NOMO-1 treated with DMSO at 0.1 percent for 48 hours (cell line): ENCODE results near the gene FIS1.
"Not testable (repeated sequence)": the region's sequence is repeated elsewhere in the genome, so short reads cannot be mapped to it uniquely, and the experiment has no call there.

ENCODE experiments used
- DNase-seq: peaks from one replicate; lab custom pipeline; 2025; ENCODE audit not compliant: unreplicated experiment; lab: John Stamatoyannopoulos, UW

FIS1 gene

GRCh38 chr7:101258243-101258731, 13.4 kb upstream of the FIS1 start:
- no peak for DNase-seq

- DNase-seq, result peak; percentile 19
Measured at GRCh38 chr7:101255796-101256195, 10.9 kb upstream of the FIS1 start.

- not testable (repeated sequence) for DNase-seq
Measured at GRCh38 chr7:101253199-101253598, 8.3 kb upstream of the FIS1 start.

- peak; percentile 100 for DNase-seq
Measured at GRCh38 chr7:101251871-101252659, 7.2 kb upstream of the FIS1 start.

- DNase-seq, result no peak
Measured at GRCh38 chr7:101250324-101250723, 5.4 kb upstream of the FIS1 start.

- no peak for DNase-seq
Measured at GRCh38 chr7:101248276-101248675, 3.4 kb upstream of the FIS1 start.

- DNase-seq, result no peak
Measured at GRCh38 chr7:101245147-101245668, 327 bp upstream of the FIS1 start.

GRCh38 chr7:101243646-101244374, 1.1 kb downstream of the FIS1 start:
- peak; percentile 69 for DNase-seq

GRCh38 chr7:101241443-101242349, 3.2 kb downstream of the FIS1 start:
- DNase-seq, result peak; percentile 88

GRCh38 chr7:101241015-101241363, 3.9 kb downstream of the FIS1 start:
- DNase-seq, result peak; percentile 88

GRCh38 chr7:101240226-101241014, 4.5 kb downstream of the FIS1 start:
- DNase-seq, result no peak

- no peak for DNase-seq
Measured at GRCh38 chr7:101239951-101240220, 5.0 kb downstream of the FIS1 start.

- DNase-seq, result no peak
Measured at GRCh38 chr7:101239191-101239950, 5.5 kb downstream of the FIS1 start.

- DNase-seq, result no peak
Measured at GRCh38 chr7:101238226-101239182, 6.4 kb downstream of the FIS1 start.

- peak; percentile 40 for DNase-seq
Measured at GRCh38 chr7:101237206-101238067, 7.4 kb downstream of the FIS1 start, which contains the start of gene CLDN15. CLDN15 (minus strand) TSS chr7:101237802; CDS start chr7:101237581, 221 bp downstream.

- DNase-seq, result no peak
Measured at GRCh38 chr7:101236292-101236835, 8.5 kb downstream of the FIS1 start.

GRCh38 chr7:101235522-101235921, 9.4 kb downstream of the FIS1 start:
- no peak for DNase-seq
